GM23338 (cell line): ENCODE results near the gene TNFRSF1A. TPM values are rescaled to one million over a fixed set of nuclear protein-coding genes. Genes with fewer than 3 reads are reported as not detected.

Source experiments
- ATAC-seq: fragments of 200-7000 bp; cut with Tn5 transposase; 3 replicates; pipeline ENCODE4 v1.9.1; 2020
- DNase-seq: peaks from one replicate; pipeline ENCODE4 v3.0.0-alpha.2; 2015; ENCODE audit warnings: low spot score
- H2AFZ ChIP-seq: fragments of 200-600 bp; sonication (generic); 2 replicates; pipeline ENCODE4 v1.8.0; 2016; ENCODE audit warnings: antibody characterized with exemption, mild to moderate bottlenecking, moderate library complexity
- H3F3A ChIP-seq: fragments of 200-600 bp; sonication (generic); replicated peaks from 2 replicates; pipeline ENCODE4 v1.8.0; 2017; ENCODE audit warnings: antibody characterized with exemption, mixed run types, low read depth
- H3K27ac ChIP-seq: fragments of 200-600 bp; sonication (generic); 2 replicates; pipeline ENCODE4 v1.6.1; 2016; ENCODE audit warnings: low read depth
- H3K27me3 ChIP-seq: fragments of 200-600 bp; sonication (generic); 2 replicates; pipeline ENCODE4 v1.8.0; 2016; ENCODE audit warnings: mild to moderate bottlenecking, mixed run types, moderate library complexity; ENCODE audit not compliant: insufficient read depth
- H3K36me3 ChIP-seq: fragments of 200-600 bp; sonication (generic); 2 replicates; pipeline ENCODE4 v1.8.0; 2016; ENCODE audit warnings: mild to moderate bottlenecking; ENCODE audit not compliant: insufficient read depth
- H3K4me1 ChIP-seq: fragments of 200-600 bp; sonication (generic); 2 replicates; pipeline ENCODE4 v1.8.0; 2016; ENCODE audit warnings: mild to moderate bottlenecking, moderate library complexity; ENCODE audit not compliant: insufficient read depth
- H3K4me2 ChIP-seq: fragments of 200-600 bp; sonication (generic); 2 replicates; pipeline ENCODE4 v1.7.1; 2017; ENCODE audit warnings: mixed run types
- H3K4me3 ChIP-seq: fragments of 200-600 bp; sonication (generic); 2 replicates; pipeline ENCODE4 v1.6.1; 2016; ENCODE audit warnings: mixed run types
- H3K79me2 ChIP-seq: fragments of 200-600 bp; sonication (generic); replicated peaks from 2 replicates; pipeline ENCODE4 v1.8.0; 2017; ENCODE audit warnings: mild to moderate bottlenecking; ENCODE audit not compliant: insufficient read depth
- H3K9me2 ChIP-seq: fragments of 200-600 bp; sonication (generic); 2 replicates; pipeline ENCODE4 v1.8.0; 2017; ENCODE audit not compliant: insufficient read depth
- H4K20me1 ChIP-seq: fragments of 200-600 bp; sonication (generic); replicated peaks from 2 replicates; pipeline ENCODE4 v1.8.0; 2017; ENCODE audit warnings: mild to moderate bottlenecking; ENCODE audit not compliant: insufficient read depth
- H3K27ac Mint-ChIP-seq: 2 replicates; pipeline ENCODE4 v1.8.0; 2020; ENCODE audit warnings: inconsistent platforms, mild to moderate bottlenecking, moderate library complexity, mixed read lengths
- H3K27me3 Mint-ChIP-seq: 3 replicates; pipeline ENCODE4 v1.8.0; 2022; ENCODE audit warnings: low read depth, mild to moderate bottlenecking, moderate library complexity, mixed read lengths, inconsistent platforms; ENCODE audit not compliant: insufficient read depth, poor library complexity
- H3K36me3 Mint-ChIP-seq: 3 replicates; pipeline ENCODE4 v1.8.0; 2021; ENCODE audit warnings: low read depth, mild to moderate bottlenecking, inconsistent platforms, moderate library complexity, mixed read lengths
- H3K4me1 Mint-ChIP-seq: 3 replicates; pipeline ENCODE4 v1.8.0; 2020; ENCODE audit warnings: mild to moderate bottlenecking, inconsistent platforms, mixed read lengths
- H3K4me3 Mint-ChIP-seq: 3 replicates; pipeline ENCODE4 v1.8.0; 2021; ENCODE audit warnings: moderate library complexity, mild to moderate bottlenecking, inconsistent platforms, mixed read lengths
- H3K9me3 Mint-ChIP-seq: 3 replicates; pipeline ENCODE4 v1.8.0; 2020; ENCODE audit warnings: moderate library complexity, mild to moderate bottlenecking, inconsistent platforms, mixed read lengths
- CREB1 ChIP-seq: fragments of 250-450 bp; sonication (Bioruptor Pico); IDR thresholded peaks from 2 replicates; pipeline ENCODE4 v1.5.0; 2020; ENCODE audit warnings: low read depth, mild to moderate bottlenecking, moderate library complexity
- CTCF ChIP-seq, 2 experiments: fragments of 200-600 bp in 1 of 2; sonication (generic) in 1 of 2; conservative IDR thresholded peaks; 2 replicates each; pipeline versions ENCODE4 v1.5.1 to v1.6.1; 2016 to 2017; ENCODE audit warnings: antibody characterized with exemption in 2 of 2, low read depth in 2 of 2, mild to moderate bottlenecking in 2 of 2, moderate library complexity in 1 of 2
- ETS1 ChIP-seq: IDR thresholded peaks from 2 replicates; pipeline ENCODE4 v1.6.1; 2016; ENCODE audit warnings: antibody characterized with exemption
- EZH2 ChIP-seq: fragments of 200-600 bp; sonication (generic); IDR thresholded peaks from one replicate; pipeline ENCODE4 v1.8.0; 2017; ENCODE audit warnings: antibody characterized with exemption, mild to moderate bottlenecking, low read depth; ENCODE audit not compliant: unreplicated experiment
- EZH2phosphoT487 ChIP-seq: fragments of 200-600 bp; sonication (generic); IDR thresholded peaks from one replicate; pipeline ENCODE4 v1.8.1; 2018; ENCODE audit warnings: antibody characterized with exemption; ENCODE audit not compliant: unreplicated experiment
- JUNB ChIP-seq: IDR thresholded peaks from one replicate; pipeline ENCODE4 v1.6.1; 2016; ENCODE audit warnings: antibody characterized with exemption; ENCODE audit not compliant: unreplicated experiment
- NANOG ChIP-seq: IDR thresholded peaks from 2 replicates; pipeline ENCODE4 v1.6.1; 2016; ENCODE audit warnings: antibody characterized with exemption, borderline replicate concordance
- POLR2AphosphoS5 ChIP-seq: IDR thresholded peaks from 2 replicates; pipeline ENCODE4 v1.6.1; 2016; ENCODE audit warnings: antibody characterized with exemption, low read depth
- REST ChIP-seq: IDR thresholded peaks from one replicate; pipeline ENCODE4 v1.6.1; 2018; ENCODE audit warnings: antibody characterized with exemption; ENCODE audit not compliant: unreplicated experiment
- STAT1 ChIP-seq: IDR thresholded peaks from one replicate; pipeline ENCODE4 v1.6.1; 2016; ENCODE audit warnings: antibody characterized with exemption; ENCODE audit not compliant: unreplicated experiment
- ZNF114 ChIP-seq: fragments of 250-450 bp; sonication (Bioruptor Pico); IDR thresholded peaks from 2 replicates; pipeline ENCODE4 v1.5.0; 2020; ENCODE audit warnings: mild to moderate bottlenecking, moderate library complexity
- ZNF331 ChIP-seq: fragments of 250-450 bp; sonication (Bioruptor Pico); IDR thresholded peaks from 2 replicates; pipeline ENCODE4 v1.5.0; 2020; ENCODE audit warnings: low read depth, mild to moderate bottlenecking, moderate library complexity
- ZNF462 ChIP-seq: fragments of 250-450 bp; sonication (Bioruptor Pico); IDR thresholded peaks from 2 replicates; pipeline ENCODE4 v1.5.0; 2020; ENCODE audit warnings: mild to moderate bottlenecking, moderate library complexity
- polyA plus RNA-seq: library from polyadenylated mRNA; unstranded; fragments of >200 nt; fragmentation: Nextera tagmentation; extraction: Ambion mirVana; gene quantifications from 2 replicates; pipeline ENCODE4 v1.2.1, GENCODE V29; 2016
- total RNA-seq: library from RNA; depleted of rRNA; stranded (reverse); fragments of >200 nt; shearing (Covaris generic); gene quantifications from 2 replicates; pipeline ENCODE4 v1.2.3, GENCODE V29; 2014

The TNFRSF1A gene
- total and polyA plus RNA-seq, 2 experiments from 2014 or later = 24.3 to 43.4 TPM

- Histone ChIP-seq H3K4me2 (no peak overlapping the region), H3F3A (no peaks in the 10 kb centered on the region), H3K36me3 (no peaks in the 10 kb centered on the region), H2AFZ (no peak overlapping the region), H4K20me1 (no peaks in the 10 kb centered on the region), H3K27ac (no peak overlapping the region), H3K79me2 (no peaks in the 10 kb centered on the region), H3K4me1 (no peaks in the 10 kb centered on the region), H3K9me2 (no peaks in the 10 kb centered on the region), H3K27me3 (no peaks in the 10 kb centered on the region), H3K4me3 (no peak overlapping the region)
- no peak for DNase-seq
- peaks cover 15% of the 10 kb centered on the region for H3K27me3 Mint-ChIP-seq
- TF ChIP-seq REST (no peak), STAT1 (no peak), NANOG (no peak), POLR2AphosphoS5 (no peak), ETS1 (no peak), CTCF (conservative IDR thresholded peaks at IDR 0.05; ENCODE audit: low read depth in 2 of 2) (no peak), ZNF331 (CRISPR knock-in tag) (no peak), ZNF114 (CRISPR knock-in tag) (no peak), EZH2 (no peak), CREB1 (CRISPR knock-in tag) (no peak), JUNB (no peak), ZNF462 (CRISPR knock-in tag) (no peak), EZH2phosphoT487 (no peak)
- H3K4me1 Mint-ChIP-seq = peaks cover 14% of the 10 kb centered on the region
- ATAC-seq = no peak
- peaks cover 11% of the 10 kb centered on the region for H3K9me3 Mint-ChIP-seq
- H3K36me3 Mint-ChIP-seq = peaks cover 4% of the 10 kb centered on the region; the same call in 1 of the 3 replicates
- no peak overlapping the region for H3K27ac Mint-ChIP-seq
- no peak overlapping the region for H3K4me3 Mint-ChIP-seq
These were observed 56.2 kb downstream of the TNFRSF1A start for GRCh38 chr12:6285532-6286306.
